Measurements from ENCODE around the gene PLEKHG4B. TPM values are rescaled to one million over a fixed set of nuclear protein-coding genes. Genes with fewer than 3 reads are reported as not detected.

PLEKHG4B gene
- polyA plus RNA-seq, 3 donors = not detected

GRCh38 chr5:200985-201384 lies 109.0 kb downstream of the PLEKHG4B start:
- H3K36me3 Mint-ChIP-seq = peaks cover 23 to 27% of the 10 kb centered on the region in 2 donors
- TF ChIP-seq CTCF (IDR thresholded peaks at IDR 0.05) = no peak
- no peaks in the 10 kb centered on the region for H4K20me1 ChIP-seq (ENCODE audit: insufficient read depth, low read length)
- no peak overlapping the region for H3K9ac ChIP-seq (ENCODE audit: insufficient read depth, low read length, poor library complexity, severe bottlenecking)
- peaks cover 20 to 28% of the 10 kb centered on the region in 2 donors for H3K36me3 ChIP-seq (replicated peaks in 1 of 2; ENCODE audit: control insufficient read depth in 1 of 2, insufficient read depth in 2 of 2, low read length in 2 of 2)
- H3K4me3 ChIP-seq (replicated peaks in 1 of 3; ENCODE audit: low read depth in 2 of 3, low read length in 3 of 3) = no peak overlapping the region
- H2AFZ ChIP-seq (ENCODE audit: insufficient read depth, low read depth, low read length, poor library complexity, severe bottlenecking) = no peak overlapping the region
- no peak overlapping the region for H3K27ac Mint-ChIP-seq
- no peak overlapping the region for H3K4me3 Mint-ChIP-seq
- 55% methylated on average over 3 of the region's 4 CpGs for WGBS (ENCODE audit: insufficient coverage)
- DNase-seq = no peak
- no peaks in the 10 kb centered on the region for H3K9me3 ChIP-seq (replicated peaks in 1 of 2; ENCODE audit: control insufficient read depth in 1 of 2, insufficient read depth in 1 of 2, low read length in 2 of 2)
- no peaks in the 10 kb centered on the region for H3K27me3 ChIP-seq (ENCODE audit: control insufficient read depth in 2 of 2, insufficient read depth in 2 of 2, low read length in 2 of 2)
- H3K4me1 Mint-ChIP-seq = no peaks in the 10 kb centered on the region
- H3K4me1 ChIP-seq (ENCODE audit: control insufficient read depth in 1 of 2, insufficient read depth in 2 of 2, low read length in 2 of 2) = no peaks in the 10 kb centered on the region
- intact Hi-C loops (cut with micrococcal nuclease) = no loop called here
- H3K4me2 ChIP-seq (replicated peaks; ENCODE audit: extremely low read depth, low read length, poor library complexity, severe bottlenecking) = no peak overlapping the region
- H3K9me3 Mint-ChIP-seq = no peaks in the 10 kb centered on the region
- H3K27me3 Mint-ChIP-seq (ENCODE audit: low read depth in 3 of 3) = peaks cover 0 to 2% (median 0%) of the 10 kb centered on the region in 3 donors
- no peaks in the 10 kb centered on the region for H3K79me2 ChIP-seq (ENCODE audit: insufficient read depth, low read length)
- H3K27ac ChIP-seq (ENCODE audit: low read depth in 1 of 2, low read length in 2 of 2) = no peak overlapping the region

- intact Hi-C loops (cut with micrococcal nuclease) = no loop called here
- H3K27me3 Mint-ChIP-seq (ENCODE audit: low read depth in 3 of 3) = peaks cover 0 to 2% (median 0%) of the 10 kb centered on the region in 3 donors
- no peak for DNase-seq
- no peaks in the 10 kb centered on the region for H3K4me1 ChIP-seq (ENCODE audit: control insufficient read depth in 1 of 2, insufficient read depth in 2 of 2, low read length in 2 of 2)
- H3K4me1 Mint-ChIP-seq = no peaks in the 10 kb centered on the region
- H3K4me3 Mint-ChIP-seq = no peak overlapping the region
- H3K9ac ChIP-seq (ENCODE audit: insufficient read depth, low read length, poor library complexity, severe bottlenecking) = no peak overlapping the region
- WGBS (ENCODE audit: insufficient coverage) = 96% methylated on average over 8 of the region's 8 CpGs
- no peak overlapping the region for H3K4me2 ChIP-seq (replicated peaks; ENCODE audit: extremely low read depth, low read length, poor library complexity, severe bottlenecking)
- H3K9me3 Mint-ChIP-seq = no peaks in the 10 kb centered on the region
- H3K27ac ChIP-seq (ENCODE audit: low read depth in 1 of 2, low read length in 2 of 2) = no peak overlapping the region
- peaks cover 28 to 31% of the 10 kb centered on the region in 2 donors for H3K36me3 Mint-ChIP-seq
- no peak overlapping the region for H3K27ac Mint-ChIP-seq
- H4K20me1 ChIP-seq (ENCODE audit: insufficient read depth, low read length) = no peaks in the 10 kb centered on the region
- no peak overlapping the region for H3K4me3 ChIP-seq (replicated peaks in 1 of 3; ENCODE audit: low read depth in 2 of 3, low read length in 3 of 3)
- H2AFZ ChIP-seq (ENCODE audit: insufficient read depth, low read depth, low read length, poor library complexity, severe bottlenecking) = no peak overlapping the region
- TF ChIP-seq CTCF (IDR thresholded peaks at IDR 0.05) = no peak
- H3K36me3 ChIP-seq (replicated peaks in 1 of 2; ENCODE audit: control insufficient read depth in 1 of 2, insufficient read depth in 2 of 2, low read length in 2 of 2) = peaks cover 20 to 35% of the 10 kb centered on the region in 2 donors
- H3K79me2 ChIP-seq (ENCODE audit: insufficient read depth, low read length) = no peaks in the 10 kb centered on the region
- H3K9me3 ChIP-seq (replicated peaks in 1 of 2; ENCODE audit: control insufficient read depth in 1 of 2, insufficient read depth in 1 of 2, low read length in 2 of 2) = no peaks in the 10 kb centered on the region
- H3K27me3 ChIP-seq (ENCODE audit: control insufficient read depth in 2 of 2, insufficient read depth in 2 of 2, low read length in 2 of 2) = no peaks in the 10 kb centered on the region
Measured at GRCh38 chr5:201672-202071, 109.7 kb downstream of the PLEKHG4B start.

Data from CD14-positive monocyte (primary cell).